ENCODE results near the gene BLM.
"Not testable (repeated sequence)": the region's sequence is repeated elsewhere in the genome, so short reads cannot be mapped to it uniquely, and the experiment has no call there.

GRCh38 chr15:90667755-90668345 is 49.3 kb upstream of the BLM start:
- TF ChIP-seq CTCF, POLR2A (IDR thresholded peaks at IDR 0.05): not testable (repeated sequence)
